Subcutaneous adipose tissue (tissue), 4 donors: ENCODE measurements around the gene LYPD1. TPM values are rescaled to one million over a fixed set of nuclear protein-coding genes. Genes with fewer than 3 reads are reported as not detected.

Experiments used
- CTCF ChIP-seq: fragments of 450-650 bp; IDR thresholded peaks from one replicate; pipeline ENCODE4 v1.5.1; 2016; ENCODE audit warnings: low read depth, mild to moderate bottlenecking, control low read depth, antibody characterized with exemption, moderate library complexity
- total RNA-seq, 4 donors: library from RNA; depleted of rRNA; stranded (reverse); fragments of >200 nt; gene quantifications; one replicate each; pipeline ENCODE4 v1.1.0, GENCODE V29; 2016

LYPD1 gene
- total RNA-seq, 4 donors from 2014 or later = 0.66 to 1.5 TPM; not detected in 2

- TF ChIP-seq CTCF = no peak
Observed at GRCh38 chr2:132640116-132640515, 29.9 kb downstream of the LYPD1 start.

GRCh38 chr2:132638313-132639040 is 31.5 kb downstream of the LYPD1 start:
- TF ChIP-seq CTCF = no peak

GRCh38 chr2:132636346-132636745 is 33.7 kb downstream of the LYPD1 start:
- no peak for TF ChIP-seq CTCF

- TF ChIP-seq CTCF = no peak
Observed at GRCh38 chr2:132633635-132634034, 36.4 kb downstream of the LYPD1 start.

- TF ChIP-seq CTCF = no peak
Observed at GRCh38 chr2:132632000-132632649, 37.9 kb downstream of the LYPD1 start.

GRCh38 chr2:132627536-132627935 is 42.5 kb downstream of the LYPD1 start:
- TF ChIP-seq CTCF = no peak

GRCh38 chr2:132623096-132623839 is 46.7 kb downstream of the LYPD1 start:
- TF ChIP-seq CTCF = no peak
